H9 (cell line): ENCODE measurements around the gene ANXA1. TPM values are rescaled to one million over a fixed set of nuclear protein-coding genes. Genes with fewer than 3 reads are reported as not detected.

ENCODE experiments used
- DNase-seq: peaks from one replicate; pipeline ENCODE4 v3.0.0-alpha.2; 2017
- H2AFZ ChIP-seq: one replicate; pipeline ENCODE4 v1.6.1; 2013; ENCODE audit warnings: mild to moderate bottlenecking, low read length, control low read depth, moderate library complexity
- H2AK5ac ChIP-seq: 2 replicates; pipeline ENCODE4 v1.6.1; 2013; ENCODE audit warnings: low read length, control low read depth, mixed read lengths; ENCODE audit not compliant: insufficient read length
- H2BK120ac ChIP-seq: one replicate; pipeline ENCODE4 v1.6.1; 2013; ENCODE audit warnings: low read depth, mild to moderate bottlenecking, low read length, control low read depth, inconsistent platforms; ENCODE audit not compliant: poor library complexity, severe bottlenecking
- H2BK12ac ChIP-seq: 2 replicates; pipeline ENCODE4 v1.6.1; 2013; ENCODE audit warnings: low read length, control low read depth, mixed read lengths, low read depth; ENCODE audit not compliant: insufficient read length
- H2BK15ac ChIP-seq: 2 replicates; pipeline ENCODE4 v1.6.1; 2013; ENCODE audit warnings: low read depth, low read length, control low read depth
- H2BK20ac ChIP-seq: one replicate; pipeline ENCODE4 v1.6.1; 2013; ENCODE audit warnings: low read depth, mild to moderate bottlenecking, low read length, control low read depth, inconsistent platforms; ENCODE audit not compliant: poor library complexity, severe bottlenecking
- H2BK5ac ChIP-seq: 2 replicates; pipeline ENCODE4 v1.6.1; 2013; ENCODE audit warnings: low read length, control low read depth, mixed read lengths; ENCODE audit not compliant: insufficient read length
- H3K14ac ChIP-seq: 2 replicates; pipeline ENCODE4 v1.6.1; 2013; ENCODE audit warnings: low read length, control low read depth; ENCODE audit not compliant: insufficient read depth
- H3K18ac ChIP-seq: 2 replicates; pipeline ENCODE4 v1.6.1; 2013; ENCODE audit warnings: low read depth, mild to moderate bottlenecking, mixed read lengths, low read length, control low read depth; ENCODE audit not compliant: insufficient read length
- H3K23ac ChIP-seq: 2 replicates; pipeline ENCODE4 v1.6.1; 2013; ENCODE audit warnings: low read length, control low read depth, mixed read lengths, low read depth; ENCODE audit not compliant: insufficient read length
- H3K23me2 ChIP-seq: 2 replicates; pipeline ENCODE4 v1.6.1; 2013; ENCODE audit warnings: low read depth, mild to moderate bottlenecking, mixed read lengths, low read length, control low read depth; ENCODE audit not compliant: insufficient read length, poor library complexity, severe bottlenecking
- H3K27ac ChIP-seq: 2 replicates; pipeline ENCODE4 v1.5.1; 2013; ENCODE audit warnings: low read length, control low read depth, mixed read lengths, low read depth; ENCODE audit not compliant: insufficient read length
- H3K27me3 ChIP-seq: 2 replicates; pipeline ENCODE4 v1.6.1; 2013; ENCODE audit warnings: low read length, control low read depth, inconsistent platforms; ENCODE audit not compliant: insufficient read depth
- H3K4ac ChIP-seq: 2 replicates; pipeline ENCODE4 v1.6.1; 2013; ENCODE audit warnings: low read depth, mild to moderate bottlenecking, control low read depth, inconsistent platforms, low read length, moderate library complexity
- H3K4me1 ChIP-seq: 2 replicates; pipeline ENCODE4 v1.6.1; 2013; ENCODE audit warnings: low read length, control low read depth, inconsistent platforms; ENCODE audit not compliant: insufficient read depth
- H3K4me2 ChIP-seq: 2 replicates; pipeline ENCODE4 v1.6.1; 2013; ENCODE audit warnings: low read length, control low read depth, mixed read lengths; ENCODE audit not compliant: insufficient read length, insufficient read depth
- H3K56ac ChIP-seq: 2 replicates; pipeline ENCODE4 v1.6.1; 2013; ENCODE audit warnings: low read depth, mild to moderate bottlenecking, mixed read lengths, low read length, control low read depth; ENCODE audit not compliant: insufficient read length
- H3K79me1 ChIP-seq: 2 replicates; pipeline ENCODE4 v1.6.1; 2013; ENCODE audit warnings: low read depth, mild to moderate bottlenecking, moderate library complexity, low read length, control low read depth, inconsistent platforms; ENCODE audit not compliant: insufficient read depth, poor library complexity, severe bottlenecking
- H3K79me2 ChIP-seq: 2 replicates; pipeline ENCODE4 v1.6.1; 2013; ENCODE audit warnings: low read length, control low read depth, inconsistent platforms; ENCODE audit not compliant: insufficient read depth
- H3K9ac ChIP-seq: 2 replicates; pipeline ENCODE4 v1.6.1; 2013; ENCODE audit warnings: low read length, control low read depth, mixed read lengths; ENCODE audit not compliant: insufficient read length; ENCODE audit errors: extremely low read depth
- H3K9me3 ChIP-seq: one replicate; pipeline ENCODE4 v1.6.1; 2013; ENCODE audit warnings: low read depth, low read length, inconsistent platforms; ENCODE audit not compliant: control insufficient read depth
- H3T11ph ChIP-seq: one replicate; pipeline ENCODE4 v1.6.1; 2013; ENCODE audit warnings: mild to moderate bottlenecking, low read length, control low read depth, inconsistent platforms
- H4K20me1 ChIP-seq: one replicate; pipeline ENCODE4 v1.6.1; 2013; ENCODE audit not compliant: control insufficient read depth, insufficient read length, insufficient read depth
- H4K5ac ChIP-seq: 2 replicates; pipeline ENCODE4 v1.6.1; 2013; ENCODE audit warnings: low read depth, mild to moderate bottlenecking, mixed read lengths, low read length, control low read depth; ENCODE audit not compliant: insufficient read length
- H4K8ac ChIP-seq: replicated peaks from 2 replicates; pipeline ENCODE4 v1.6.1; 2013; ENCODE audit warnings: low read length, control low read depth, mixed read lengths, low read depth; ENCODE audit not compliant: insufficient read length
- H4K91ac ChIP-seq: 2 replicates; pipeline ENCODE4 v1.6.1; 2013; ENCODE audit warnings: low read depth, mild to moderate bottlenecking, moderate library complexity, mixed read lengths, low read length, control low read depth; ENCODE audit not compliant: insufficient read length
- H3K27ac Mint-ChIP-seq, 3 experiments: 2 replicates in 2 of 3; 3 replicates in 1 of 3; pipeline ENCODE4 v1.8.0; 2020 to 2021; ENCODE audit warnings: mixed read lengths in 3 of 3, mild to moderate bottlenecking in 1 of 3, moderate library complexity in 1 of 3
- H3K27me3 Mint-ChIP-seq: 2 replicates; pipeline ENCODE4 v1.8.0; 2021; ENCODE audit warnings: low read depth, mild to moderate bottlenecking, moderate library complexity, mixed read lengths
- H3K36me3 Mint-ChIP-seq, 3 experiments: 2 replicates in 2 of 3; 3 replicates in 1 of 3; pipeline ENCODE4 v1.8.0; 2020 to 2021; ENCODE audit warnings: low read depth in 3 of 3, mixed read lengths in 3 of 3; ENCODE audit not compliant: insufficient read depth in 1 of 3
- H3K4me1 Mint-ChIP-seq, 2 experiments: 2 replicates each; pipeline ENCODE4 v1.8.0; 2020; ENCODE audit warnings: mixed read lengths in 2 of 2
- H3K4me3 Mint-ChIP-seq, 2 experiments: 2 replicates in 1 of 2; 3 replicates in 1 of 2; pipeline ENCODE4 v1.8.0; 2020 to 2021; ENCODE audit warnings: mild to moderate bottlenecking in 2 of 2, mixed read lengths in 2 of 2, moderate library complexity in 1 of 2
- H3K9me3 Mint-ChIP-seq, 2 experiments: 2 replicates in 1 of 2; 3 replicates in 1 of 2; pipeline ENCODE4 v1.8.0; 2020; ENCODE audit warnings: mild to moderate bottlenecking in 2 of 2, mixed read lengths in 2 of 2, moderate library complexity in 1 of 2
- WGBS: extraction: QIAGEN DNeasy Blood & Tissue Kit; methylation state at CpG from one replicate; pipeline ENCODE4 v1.1.7; 2013; ENCODE audit warnings: missing lambda C conversion rate, low lambda C conversion rate, mixed read lengths; ENCODE audit not compliant: insufficient read length; ENCODE audit errors: extremely low coverage; 5-methylcytosine and 5-hydroxymethylcytosine counted together
- total RNA-seq: library from RNA; stranded (reverse); gene quantifications from 2 replicates; pipeline ENCODE4 v1.2.1, GENCODE V29; 2021
- TF ChIP-seq, protein P1 (sequence below): fragments of 200-600 bp; sonication (generic); conservative IDR thresholded peaks from 3 replicates; pipeline ENCODE4 v1.8.0; 2021; ENCODE audit warnings: antibody characterized with exemption, mild to moderate bottlenecking

Gene ANXA1
- total RNA-seq, 1 experiment from 2014 or later = 3.5 TPM

DNA sequence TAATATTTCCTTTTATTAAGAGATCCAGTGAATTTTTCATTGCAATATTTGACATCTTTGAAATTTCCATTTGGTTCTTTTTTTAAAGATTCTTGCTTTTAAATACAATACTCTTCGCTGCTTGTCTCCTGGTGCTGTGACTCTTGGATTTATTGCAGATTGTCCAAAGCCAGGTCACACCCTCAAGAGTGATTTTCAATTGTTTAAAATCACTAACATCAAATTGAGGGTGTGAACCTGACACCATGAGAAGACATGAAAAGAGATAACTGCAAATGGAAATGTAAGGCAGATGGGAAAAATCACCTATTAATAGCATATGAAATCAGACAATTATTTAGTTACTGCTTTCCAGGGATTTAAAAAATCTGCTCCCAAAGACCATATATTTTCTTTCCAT lies 42.6 kb downstream of the ANXA1 start:
- no peak overlapping the region for H4K91ac ChIP-seq
- no peak overlapping the region for H2BK15ac ChIP-seq
- H2AK5ac ChIP-seq = no peak overlapping the region
- Mint-ChIP-seq H3K9me3 (no peaks in the 10 kb centered on the region; a peak in 1 of 5 replicates), H3K4me1 (no peaks in the 10 kb centered on the region), H3K27ac (no peak overlapping the region), H3K27me3 (no peaks in the 10 kb centered on the region), H3K4me3 (no peak overlapping the region), H3K36me3 (no peaks in the 10 kb centered on the region)
- no peaks in the 10 kb centered on the region for H3K27me3 ChIP-seq
- DNase-seq = no peak
- H2BK5ac ChIP-seq = no peak overlapping the region
- no peak overlapping the region for H2BK120ac ChIP-seq
- no peak overlapping the region for H3K9ac ChIP-seq
- no peak overlapping the region for H4K8ac ChIP-seq
- no peak overlapping the region for H2BK12ac ChIP-seq
- no peak overlapping the region for H3K27ac ChIP-seq
- H3K79me2 ChIP-seq = no peaks in the 10 kb centered on the region
- no peak overlapping the region for H2BK20ac ChIP-seq
- no peak overlapping the region for H3T11ph ChIP-seq
- TF ChIP-seq, protein P1, sequence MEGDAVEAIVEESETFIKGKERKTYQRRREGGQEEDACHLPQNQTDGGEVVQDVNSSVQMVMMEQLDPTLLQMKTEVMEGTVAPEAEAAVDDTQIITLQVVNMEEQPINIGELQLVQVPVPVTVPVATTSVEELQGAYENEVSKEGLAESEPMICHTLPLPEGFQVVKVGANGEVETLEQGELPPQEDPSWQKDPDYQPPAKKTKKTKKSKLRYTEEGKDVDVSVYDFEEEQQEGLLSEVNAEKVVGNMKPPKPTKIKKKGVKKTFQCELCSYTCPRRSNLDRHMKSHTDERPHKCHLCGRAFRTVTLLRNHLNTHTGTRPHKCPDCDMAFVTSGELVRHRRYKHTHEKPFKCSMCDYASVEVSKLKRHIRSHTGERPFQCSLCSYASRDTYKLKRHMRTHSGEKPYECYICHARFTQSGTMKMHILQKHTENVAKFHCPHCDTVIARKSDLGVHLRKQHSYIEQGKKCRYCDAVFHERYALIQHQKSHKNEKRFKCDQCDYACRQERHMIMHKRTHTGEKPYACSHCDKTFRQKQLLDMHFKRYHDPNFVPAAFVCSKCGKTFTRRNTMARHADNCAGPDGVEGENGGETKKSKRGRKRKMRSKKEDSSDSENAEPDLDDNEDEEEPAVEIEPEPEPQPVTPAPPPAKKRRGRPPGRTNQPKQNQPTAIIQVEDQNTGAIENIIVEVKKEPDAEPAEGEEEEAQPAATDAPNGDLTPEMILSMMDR = no peak
- H3K23ac ChIP-seq = no peak overlapping the region
- H3K9me3 ChIP-seq = no peaks in the 10 kb centered on the region
- H3K4me2 ChIP-seq = no peak overlapping the region
- no peak overlapping the region for H4K5ac ChIP-seq
- H3K79me1 ChIP-seq = no peaks in the 10 kb centered on the region
- H3K18ac ChIP-seq = no peak overlapping the region
- no peak overlapping the region for H3K4ac ChIP-seq
- no peak overlapping the region for H3K56ac ChIP-seq
- no peaks in the 10 kb centered on the region for H4K20me1 ChIP-seq
- no peak overlapping the region for H3K14ac ChIP-seq
- H3K23me2 ChIP-seq = no peaks in the 10 kb centered on the region
- no peaks in the 10 kb centered on the region for H3K4me1 ChIP-seq
- no peak overlapping the region for H2AFZ ChIP-seq
- WGBS = no CpG with 5 or more reads among the region's 1 CpG
